AG09319 (cell line): Measurements from ENCODE around the gene MRGPRX1.

Experiments
- DNase-seq: peaks from one replicate; pipeline ENCODE4 v3.0.0-alpha.2; 2010; ENCODE audit warnings: low read depth; ENCODE audit errors: extremely low read depth
- CTCF ChIP-seq: IDR thresholded peaks from 2 replicates; pipeline ENCODE4 v1.5.1; 2011; ENCODE audit warnings: low read depth, mild to moderate bottlenecking, inconsistent platforms, low read length, moderate library complexity

MRGPRX1 gene

GRCh38 chr11:18939314-18939713 is at the start of gene MRGPRX1:
Gene MRGPRX1 (minus strand): TSS chr11:18939414. CDS start chr11:18934784, 4,630 bp downstream.
- no peak for DNase-seq
- TF ChIP-seq CTCF, result no peak

GRCh38 chr11:18987454-18988231 is 48.4 kb upstream of the MRGPRX1 start:
- TF ChIP-seq CTCF, result no peak

GRCh38 chr11:18986744-18987143 is 47.5 kb upstream of the MRGPRX1 start:
- no peak for TF ChIP-seq CTCF
- no peak for DNase-seq

More at GRCh38 chr11:18987454-18988231, 48.4 kb upstream of the MRGPRX1 start:
- DNase-seq, result no peak

GRCh38 chr11:18981897-18982296 is 42.7 kb upstream of the MRGPRX1 start:
- TF ChIP-seq CTCF, result no peak
- no peak for DNase-seq

- DNase-seq, result no peak
- no peak for TF ChIP-seq CTCF
These were observed 35.0 kb upstream of the MRGPRX1 start for GRCh38 chr11:18974192-18974591.

- no peak for TF ChIP-seq CTCF
- DNase-seq, result no peak
These were observed 33.1 kb upstream of the MRGPRX1 start for GRCh38 chr11:18972336-18972735.

GRCh38 chr11:18969720-18970119 is 30.5 kb upstream of the MRGPRX1 start:
- TF ChIP-seq CTCF, result no peak
- no peak for DNase-seq
